Thyroid gland (tissue), 4 donors: ENCODE measurements around the gene NSDHL.

Experiments used
- CTCF ChIP-seq, 6 experiments: fragments of 200-600 bp in 3 of 6; fragments of 450-650 bp in 3 of 6; sonication (generic) in 3 of 6; IDR thresholded peaks; one replicate each; pipeline ENCODE4 v1.5.1; 2016 to 2019; ENCODE audit warnings: antibody characterized with exemption in 6 of 6, mild to moderate bottlenecking in 2 of 6, inconsistent platforms in 1 of 6, moderate library complexity in 1 of 6
- POLR2A ChIP-seq, 2 donors: fragments of 450-650 bp; IDR thresholded peaks; one replicate each; pipeline ENCODE4 v1.6.1; 2017; ENCODE audit warnings: antibody characterized with exemption in 2 of 2, mild to moderate bottlenecking in 2 of 2, moderate library complexity in 1 of 2

- TF ChIP-seq CTCF (IDR thresholded peaks at IDR 0.05) (peak; percentile 22 to 62 (median 45)), POLR2A (IDR thresholded peaks at IDR 0.05) (no peak)
Observed at GRCh38 chrX:152904151-152905080, 73.6 kb downstream of the NSDHL start.
